HepG2 (cell line): Measurements from ENCODE around the gene EIF5. TPM values are rescaled to one million over a fixed set of nuclear protein-coding genes. Genes with fewer than 3 reads are reported as not detected.

ENCODE experiments used
- AGO2 ChIP-seq: fragments of 200-400 bp; formaldehyde crosslinking; optimal IDR thresholded peaks from 2 replicates; pipeline ENCODE3; 2017; ENCODE audit warnings: mild to moderate bottlenecking, low read depth, low read length, moderate library complexity
- ETV6 ChIP-seq: sonication (generic); formaldehyde crosslinking; conservative IDR thresholded peaks from 2 replicates; pipeline ENCODE4 v1.4.0; 2020; ENCODE audit warnings: missing genetic modification reagents
- HNRNPLL ChIP-seq: fragments of 200-400 bp; formaldehyde crosslinking; IDR thresholded peaks from 2 replicates; pipeline ENCODE4 v1.6.1; 2017; ENCODE audit warnings: mild to moderate bottlenecking, low read depth, low read length; ENCODE audit not compliant: poor library complexity, severe bottlenecking
- MAFF ChIP-seq: IDR thresholded peaks from 2 replicates; pipeline ENCODE4 v1.6.1; 2011; ENCODE audit warnings: low read depth, low read length, improper control_type of control experiment
- MBD4 ChIP-seq: IDR thresholded peaks from 2 replicates; pipeline ENCODE4 v1.6.1; 2012; ENCODE audit warnings: low read length, inconsistent platforms, borderline replicate concordance
- NFE2 ChIP-seq: sonication (generic); formaldehyde crosslinking; IDR thresholded peaks from 2 replicates; pipeline ENCODE4 v1.4.0; 2020; ENCODE audit warnings: missing genetic modification reagents
- NR2F2 ChIP-seq: IDR thresholded peaks from 2 replicates; pipeline ENCODE4 v1.6.1; 2012; ENCODE audit warnings: low read depth, inconsistent platforms, borderline replicate concordance
- U2AF1 ChIP-seq: fragments of 200-400 bp; formaldehyde crosslinking; optimal IDR thresholded peaks from 2 replicates; pipeline ENCODE3; 2017; ENCODE audit warnings: mild to moderate bottlenecking, low read depth, low read length
- ZKSCAN1 ChIP-seq: fragments of 150-350 bp; IDR thresholded peaks from 2 replicates; pipeline ENCODE4 v1.6.1; 2014; ENCODE audit warnings: low read length
- ZNF160 ChIP-seq: sonication (generic); formaldehyde crosslinking; IDR thresholded peaks from 2 replicates; pipeline ENCODE4 v1.8.0; 2022; ENCODE audit warnings: mild to moderate bottlenecking, inconsistent platforms, missing genetic modification reagents
- ZNF17 ChIP-seq: sonication (generic); formaldehyde crosslinking; IDR thresholded peaks from 2 replicates; pipeline ENCODE4 v1.5.0; 2020; ENCODE audit warnings: mild to moderate bottlenecking, missing genetic modification reagents
- ZNF205 ChIP-seq: IDR thresholded peaks from 2 replicates; pipeline ENCODE4 v1.6.1; 2018; ENCODE audit warnings: missing biosample characterization, missing genetic modification reagents
- ZNF263 ChIP-seq: sonication (generic); formaldehyde crosslinking; IDR thresholded peaks from 2 replicates; pipeline ENCODE4 v1.4.0; 2020; ENCODE audit warnings: missing genetic modification reagents
- ZNF33B ChIP-seq: sonication (generic); formaldehyde crosslinking; IDR thresholded peaks from 2 replicates; pipeline ENCODE4 v1.5.1; 2020; ENCODE audit warnings: mild to moderate bottlenecking, missing genetic modification reagents
- ZNF430 ChIP-seq: sonication (generic); formaldehyde crosslinking; IDR thresholded peaks from 2 replicates; pipeline ENCODE4 v1.9.0; 2021; ENCODE audit warnings: mild to moderate bottlenecking, missing genetic modification reagents
- ZNF572 ChIP-seq: sonication (generic); formaldehyde crosslinking; IDR thresholded peaks from 2 replicates; pipeline ENCODE4 v1.5.1; 2020; ENCODE audit warnings: mild to moderate bottlenecking, missing genetic modification reagents
- ZSCAN29 ChIP-seq: sonication (generic); formaldehyde crosslinking; conservative IDR thresholded peaks from 2 replicates; pipeline ENCODE4 v1.4.0; 2020; ENCODE audit warnings: mild to moderate bottlenecking, missing genetic modification reagents
- polyA plus RNA-seq, 8 experiments: library from polyadenylated mRNA; depleted of rRNA in 3 of 8; stranded (reverse) in 7 of 8; unstranded in 1 of 8; fragments of >200 nt; fragmentation: Illumina TruSeq in 4 of 8; extraction: Trizol in 4 of 8; gene quantifications; 2 replicates each; pipeline versions ENCODE4 v1.2.1 to v1.2.3, GENCODE V29; 2011 to 2016; ENCODE audit warnings: low read depth in 4 of 8, missing spikeins in 1 of 8, mixed read lengths in 1 of 8; ENCODE audit not compliant: insufficient read depth in 1 of 8
- total RNA-seq, 5 experiments: library from RNA; depleted of rRNA; stranded (reverse); fragments of >200 nt; fragmentation: Illumina TruSeq; extraction: Trizol; gene quantifications; 2 replicates each; pipeline ENCODE4 v1.2.3, GENCODE V29; 2016; ENCODE audit warnings: low read depth in 1 of 5
- TF ChIP-seq, protein P1 (sequence below): sonication (generic); formaldehyde crosslinking; IDR thresholded peaks from 2 replicates; pipeline ENCODE4 v1.4.0; 2020; ENCODE audit warnings: mild to moderate bottlenecking, missing genetic modification reagents
- TF ChIP-seq, protein P2 (sequence below): sonication (generic); formaldehyde crosslinking; IDR thresholded peaks from 2 replicates; pipeline ENCODE4 v1.4.0; 2020; ENCODE audit warnings: missing genetic modification reagents, borderline replicate concordance

The EIF5 gene
- total and polyA plus RNA-seq, 2 of the 13 experiments (the other 11 are each of a cell fraction or from before 2014, with no cell fraction given) = 189 to 281 TPM

DNA sequence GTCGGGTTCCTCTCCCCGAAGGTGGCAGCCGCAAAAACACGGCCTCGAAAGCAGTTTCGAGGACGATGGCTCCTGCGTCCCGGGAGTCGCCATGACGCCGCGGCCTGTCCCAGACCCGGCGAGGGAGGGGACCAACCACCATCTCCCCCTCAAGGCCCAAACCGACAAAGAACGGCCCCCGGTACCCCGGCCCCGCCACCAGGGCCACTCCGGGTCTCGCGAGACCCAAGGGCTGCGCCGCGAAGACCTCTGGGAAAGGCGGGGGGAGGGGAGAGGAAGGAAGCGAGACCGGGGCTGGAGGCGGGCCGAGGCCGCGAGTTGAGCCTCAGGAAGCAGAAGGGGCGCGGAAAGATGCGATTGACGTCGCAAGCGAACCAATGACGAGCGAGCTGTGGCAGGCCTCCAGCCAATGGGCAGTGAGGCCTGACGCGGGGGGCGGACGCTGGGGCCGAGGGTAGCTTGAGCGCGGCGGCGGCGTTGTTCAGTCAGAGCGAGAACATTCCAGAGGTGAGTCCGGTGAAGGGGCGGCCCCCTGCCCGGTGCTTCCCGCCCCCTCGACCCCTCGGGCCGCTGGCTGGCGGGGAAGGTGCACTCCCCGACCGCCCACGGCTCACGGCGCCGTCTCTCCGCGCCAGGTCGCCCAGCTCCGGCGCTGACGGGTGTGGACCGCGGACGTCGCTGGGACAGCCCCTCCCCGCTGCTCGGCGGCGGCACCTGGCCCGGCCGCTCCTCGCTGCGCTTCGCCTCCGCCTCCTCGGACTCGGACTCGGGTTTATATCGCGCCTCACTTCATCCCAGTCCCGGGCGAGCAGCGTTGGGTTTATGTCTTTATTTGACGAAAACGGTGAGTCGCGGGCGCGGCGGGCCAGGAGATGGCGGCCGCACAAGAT is at the start of gene EIF5 (continued):
- TF ChIP-seq ZNF17 (CRISPR knock-in tag) (no peak), ZKSCAN1 (no peak), NR2F2 (no peak; the same call in 1 of the 2 replicates), MAFF (no peak), HNRNPLL (no peak), ZSCAN29 (CRISPR knock-in tag) (no peak), ZNF263 (CRISPR knock-in tag) (no peak; the same call in 1 of the 2 replicates), ZNF33B (CRISPR knock-in tag) (no peak), ZNF205 (CRISPR knock-in tag) (peak; percentile 49; the same call in 1 of the 2 replicates), ETV6 (CRISPR knock-in tag) (peak; percentile 60; the same call in 1 of the 2 replicates), ZNF430 (CRISPR knock-in tag) (peak; percentile 63; the same call in 1 of the 2 replicates), MBD4 (no peak), U2AF1 (no peak), NFE2 (CRISPR knock-in tag) (no peak), ZNF572 (CRISPR knock-in tag) (no peak), ZNF160 (CRISPR knock-in tag) (0 out of 2 replicates have a peak, but pooled peaks have one; percentile 9), AGO2 (peak; percentile 81)
- TF ChIP-seq, protein P1, sequence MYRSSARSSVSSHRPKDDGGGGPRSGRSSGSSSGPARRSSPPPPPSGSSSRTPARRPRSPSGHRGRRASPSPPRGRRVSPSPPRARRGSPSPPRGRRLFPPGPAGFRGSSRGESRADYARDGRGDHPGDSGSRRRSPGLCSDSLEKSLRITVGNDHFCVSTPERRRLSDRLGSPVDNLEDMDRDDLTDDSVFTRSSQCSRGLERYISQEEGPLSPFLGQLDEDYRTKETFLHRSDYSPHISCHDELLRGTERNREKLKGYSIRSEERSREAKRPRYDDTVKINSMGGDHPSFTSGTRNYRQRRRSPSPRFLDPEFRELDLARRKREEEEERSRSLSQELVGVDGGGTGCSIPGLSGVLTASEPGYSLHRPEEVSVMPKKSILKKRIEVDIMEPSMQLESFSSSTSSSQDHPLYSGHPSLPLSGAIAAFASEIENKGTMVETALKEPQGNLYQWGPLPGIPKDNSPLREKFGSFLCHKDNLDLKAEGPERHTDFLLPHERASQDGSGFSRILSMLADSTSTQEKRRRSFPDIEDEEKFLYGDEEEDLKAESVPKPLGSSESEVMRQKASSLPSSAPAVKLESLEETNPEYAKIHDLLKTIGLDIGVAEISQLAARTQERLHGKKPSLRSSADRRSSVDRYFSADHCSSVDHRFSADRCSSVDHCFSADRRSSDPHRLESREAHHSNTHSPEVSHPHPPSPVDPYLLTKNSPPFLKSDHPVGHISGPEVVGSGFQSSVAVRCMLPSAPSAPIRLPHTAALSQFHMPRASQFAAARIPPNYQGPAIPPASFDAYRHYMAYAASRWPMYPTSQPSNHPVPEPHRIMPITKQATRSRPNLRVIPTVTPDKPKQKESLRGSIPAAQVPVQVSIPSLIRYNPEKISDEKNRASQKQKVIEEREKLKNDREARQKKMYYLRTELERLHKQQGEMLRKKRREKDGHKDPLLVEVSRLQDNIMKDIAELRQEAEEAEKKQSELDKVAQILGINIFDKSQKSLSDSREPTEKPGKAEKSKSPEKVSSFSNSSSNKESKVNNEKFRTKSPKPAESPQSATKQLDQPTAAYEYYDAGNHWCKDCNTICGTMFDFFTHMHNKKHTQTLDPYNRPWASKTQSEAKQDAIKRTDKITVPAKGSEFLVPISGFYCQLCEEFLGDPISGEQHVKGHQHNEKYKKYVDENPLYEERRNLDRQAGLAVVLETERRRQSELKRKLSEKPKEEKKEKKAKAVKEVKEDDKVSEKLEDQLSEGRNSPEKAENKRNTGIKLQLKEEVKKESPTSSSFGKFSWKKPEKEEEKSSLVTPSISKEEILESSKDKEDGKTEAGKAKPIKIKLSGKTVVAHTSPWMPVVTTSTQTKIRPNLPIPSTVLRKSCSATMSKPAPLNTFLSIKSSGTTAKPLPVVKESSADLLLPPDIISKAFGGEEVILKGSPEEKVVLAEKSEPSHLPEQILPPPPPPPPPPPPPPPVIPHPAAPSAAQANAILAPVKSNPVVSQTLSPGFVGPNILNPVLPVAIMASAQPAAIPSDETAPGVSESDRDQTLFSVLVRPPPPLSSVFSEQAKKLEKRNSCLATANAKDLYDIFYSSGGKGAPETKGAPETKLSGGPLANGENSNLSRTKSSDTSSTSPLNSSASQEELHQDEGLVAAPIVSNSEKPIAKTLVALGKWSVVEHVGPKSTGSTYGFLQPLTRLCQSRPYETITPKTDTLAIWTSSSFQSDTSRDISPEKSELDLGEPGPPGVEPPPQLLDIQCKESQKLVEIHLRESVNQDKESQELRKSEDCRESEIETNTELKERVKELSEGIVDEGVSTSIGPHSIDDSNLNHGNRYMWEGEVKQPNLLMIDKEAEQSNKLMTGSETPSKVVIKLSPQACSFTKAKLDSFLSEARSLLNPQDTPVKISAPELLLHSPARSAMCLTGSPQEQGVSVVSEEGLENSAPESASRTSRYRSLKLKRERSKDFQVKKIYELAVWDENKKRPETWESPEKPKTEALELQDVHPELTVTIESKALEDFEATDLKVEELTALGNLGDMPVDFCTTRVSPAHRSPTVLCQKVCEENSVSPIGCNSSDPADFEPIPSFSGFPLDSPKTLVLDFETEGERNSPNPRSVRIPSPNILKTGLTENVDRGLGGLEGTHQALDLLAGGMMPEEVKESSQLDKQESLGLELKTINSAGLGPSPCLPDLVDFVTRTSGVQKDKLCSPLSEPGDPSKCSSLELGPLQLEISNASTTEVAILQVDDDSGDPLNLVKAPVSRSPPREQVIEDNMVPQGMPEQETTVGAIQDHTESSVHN = no peak; the same call in 1 of the 2 replicates
- TF ChIP-seq, protein P2, sequence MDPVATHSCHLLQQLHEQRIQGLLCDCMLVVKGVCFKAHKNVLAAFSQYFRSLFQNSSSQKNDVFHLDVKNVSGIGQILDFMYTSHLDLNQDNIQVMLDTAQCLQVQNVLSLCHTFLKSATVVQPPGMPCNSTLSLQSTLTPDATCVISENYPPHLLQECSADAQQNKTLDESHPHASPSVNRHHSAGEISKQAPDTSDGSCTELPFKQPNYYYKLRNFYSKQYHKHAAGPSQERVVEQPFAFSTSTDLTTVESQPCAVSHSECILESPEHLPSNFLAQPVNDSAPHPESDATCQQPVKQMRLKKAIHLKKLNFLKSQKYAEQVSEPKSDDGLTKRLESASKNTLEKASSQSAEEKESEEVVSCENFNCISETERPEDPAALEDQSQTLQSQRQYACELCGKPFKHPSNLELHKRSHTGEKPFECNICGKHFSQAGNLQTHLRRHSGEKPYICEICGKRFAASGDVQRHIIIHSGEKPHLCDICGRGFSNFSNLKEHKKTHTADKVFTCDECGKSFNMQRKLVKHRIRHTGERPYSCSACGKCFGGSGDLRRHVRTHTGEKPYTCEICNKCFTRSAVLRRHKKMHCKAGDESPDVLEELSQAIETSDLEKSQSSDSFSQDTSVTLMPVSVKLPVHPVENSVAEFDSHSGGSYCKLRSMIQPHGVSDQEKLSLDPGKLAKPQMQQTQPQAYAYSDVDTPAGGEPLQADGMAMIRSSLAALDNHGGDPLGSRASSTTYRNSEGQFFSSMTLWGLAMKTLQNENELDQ (CRISPR knock-in tag) = no peak
